ENCODE data around the gene COL27A1. TPM values are rescaled to one million over a fixed set of nuclear protein-coding genes. Genes with fewer than 3 reads are reported as not detected.

Gene COL27A1
- total RNA-seq, 2 experiments from 2014 or later = 8.4 to 9.7 TPM

- Mint-ChIP-seq H3K4me1 (ENCODE audit: low read depth) (peaks cover 22% of the 10 kb centered on the region), H3K27me3 (peaks cover 23% of the 10 kb centered on the region), H3K9me3 (no peaks in the 10 kb centered on the region), H3K4me3 (no peak overlapping the region), H3K36me3 (ENCODE audit: low read depth) (no peaks in the 10 kb centered on the region), H3K27ac (no peak overlapping the region)
- no peak for ATAC-seq
- no peak for DNase-seq
- ChIA-PET POLR2A (no interaction called here), CTCF (interaction anchor here (0.9 to 7.3 kb wide), 3 partner anchors 50 to 133 kb away, joined by 4 to 65 read pairs (median 7); no protein-coding TSS in a partner anchor)
- TF ChIP-seq CTCF (IDR thresholded peaks at IDR 0.05) = no peak
- intact Hi-C loops (cut with micrococcal nuclease) = loop anchor here (5.0 kb wide), 1 partner anchor 134 kb away; no protein-coding TSS in a partner anchor
Observed at GRCh38 chr9:114158482-114159130, 3.3 kb downstream of the COL27A1 start.

DNA sequence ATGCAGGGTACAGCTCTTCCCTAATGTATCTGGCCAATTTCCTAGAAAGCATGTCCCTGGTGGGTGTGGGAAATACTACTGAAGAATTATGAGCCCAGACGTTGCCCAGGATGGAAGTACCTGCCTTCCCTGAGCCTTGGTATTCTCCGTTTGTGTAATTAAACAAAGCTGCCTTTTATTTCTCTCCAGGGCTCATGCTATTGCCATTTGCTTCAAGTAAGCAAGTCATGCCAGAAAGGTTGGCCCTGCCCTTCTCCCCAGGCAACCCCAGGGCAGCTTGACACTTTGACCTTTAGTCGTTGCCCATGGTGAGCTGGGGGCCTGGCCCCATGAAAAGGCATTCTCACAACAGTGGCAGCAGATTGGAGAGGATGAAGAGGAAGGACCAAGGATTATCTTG is 4.4 kb downstream of the COL27A1 start:
- TF ChIP-seq CTCF (IDR thresholded peaks at IDR 0.05) = no peak
- H3K27me3 Mint-ChIP-seq = peaks cover 19% of the 10 kb centered on the region
- intact Hi-C loops (cut with micrococcal nuclease) = loop anchor here (5.0 kb wide), 1 partner anchor 133 kb away; no protein-coding TSS in a partner anchor
- H3K9me3 Mint-ChIP-seq = no peaks in the 10 kb centered on the region
- POLR2A ChIA-PET = no interaction called here
- CTCF ChIA-PET = interaction anchor here (2.0 to 7.3 kb wide), 2 partner anchors 132 to 494 kb away, joined by 4 to 65 read pairs; no protein-coding TSS in a partner anchor
- no peak overlapping the region for H3K4me3 Mint-ChIP-seq
- no peak overlapping the region for H3K27ac Mint-ChIP-seq
- no peak for DNase-seq
- H3K4me1 Mint-ChIP-seq (ENCODE audit: low read depth) = peaks cover 21% of the 10 kb centered on the region
- H3K36me3 Mint-ChIP-seq (ENCODE audit: low read depth) = no peaks in the 10 kb centered on the region
- ATAC-seq = no peak

DNA sequence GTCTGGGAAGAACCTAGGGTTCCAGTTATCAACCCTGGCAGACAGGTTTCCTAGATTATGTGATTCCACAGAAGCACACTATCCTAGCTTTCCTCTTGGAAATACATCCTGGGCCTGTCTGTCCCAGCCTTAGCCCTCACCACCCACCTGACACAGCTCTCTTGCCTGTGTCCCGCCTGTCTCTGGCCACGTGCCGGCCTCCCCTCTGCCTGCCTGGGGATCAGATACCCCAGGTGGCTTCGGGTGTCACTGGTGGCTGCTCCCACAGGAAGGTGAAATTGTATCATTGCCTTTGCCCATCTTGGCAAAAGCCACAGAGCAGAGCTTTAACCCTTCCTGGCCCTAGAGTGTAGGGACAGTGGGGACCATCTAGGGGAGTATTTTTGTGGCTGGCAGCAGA is 6.2 kb downstream of the COL27A1 start:
- no peak for DNase-seq
- no peak for ATAC-seq
- intact Hi-C loops (cut with micrococcal nuclease) = no loop called here
- H3K4me3 Mint-ChIP-seq = no peak overlapping the region
- no peaks in the 10 kb centered on the region for H3K9me3 Mint-ChIP-seq
- H3K36me3 Mint-ChIP-seq (ENCODE audit: low read depth) = no peaks in the 10 kb centered on the region
- no peak overlapping the region for H3K27ac Mint-ChIP-seq
- CTCF ChIA-PET = interaction anchor here (1.6 to 1.7 kb wide), 2 partner anchors 9 to 130 kb away, joined by 3 to 6 read pairs; no protein-coding TSS in a partner anchor
- H3K27me3 Mint-ChIP-seq = peaks cover 10% of the 10 kb centered on the region
- TF ChIP-seq CTCF (IDR thresholded peaks at IDR 0.05) = no peak
- H3K4me1 Mint-ChIP-seq (ENCODE audit: low read depth) = peaks cover 12% of the 10 kb centered on the region
- POLR2A ChIA-PET = no interaction called here

DNA sequence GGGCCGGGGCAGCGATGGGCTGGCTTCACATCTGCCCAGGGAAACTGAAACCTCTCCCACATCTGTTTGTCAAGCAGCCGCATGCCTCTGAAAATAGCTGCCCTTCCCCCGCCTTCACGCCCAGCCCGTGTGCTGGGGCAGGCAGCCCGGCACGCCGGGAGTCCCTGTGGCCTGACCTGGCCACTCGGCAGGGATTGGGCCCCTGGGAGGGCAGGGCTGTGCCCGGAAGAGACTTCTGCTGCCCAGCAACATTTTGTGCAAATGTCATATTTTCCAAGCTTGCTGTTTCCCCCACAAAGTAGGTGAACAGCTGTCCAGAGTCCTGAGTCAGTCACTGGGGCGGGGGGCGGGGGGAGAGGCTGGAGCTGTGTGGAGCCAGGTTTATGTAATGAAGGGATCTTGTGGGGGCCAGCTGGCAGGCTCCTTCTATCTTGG is 8.2 kb downstream of the COL27A1 start:
- CTCF ChIA-PET = interaction anchor here (1.2 kb wide), 1 partner anchor 81 kb away, joined by 4 read pairs; no protein-coding TSS in a partner anchor
- ATAC-seq (peak; percentile 37), DNase-seq (no peak)
- H3K4me3 Mint-ChIP-seq = no peak overlapping the region
- no peak for TF ChIP-seq CTCF (IDR thresholded peaks at IDR 0.05)
- H3K27ac Mint-ChIP-seq = no peak overlapping the region
- POLR2A ChIA-PET = no interaction called here
- no peaks in the 10 kb centered on the region for H3K36me3 Mint-ChIP-seq (ENCODE audit: low read depth)
- peaks cover 5% of the 10 kb centered on the region for H3K27me3 Mint-ChIP-seq
- no peaks in the 10 kb centered on the region for H3K9me3 Mint-ChIP-seq
- peaks cover 7% of the 10 kb centered on the region for H3K4me1 Mint-ChIP-seq (ENCODE audit: low read depth)
- intact Hi-C loops (cut with micrococcal nuclease) = no loop called here

DNA sequence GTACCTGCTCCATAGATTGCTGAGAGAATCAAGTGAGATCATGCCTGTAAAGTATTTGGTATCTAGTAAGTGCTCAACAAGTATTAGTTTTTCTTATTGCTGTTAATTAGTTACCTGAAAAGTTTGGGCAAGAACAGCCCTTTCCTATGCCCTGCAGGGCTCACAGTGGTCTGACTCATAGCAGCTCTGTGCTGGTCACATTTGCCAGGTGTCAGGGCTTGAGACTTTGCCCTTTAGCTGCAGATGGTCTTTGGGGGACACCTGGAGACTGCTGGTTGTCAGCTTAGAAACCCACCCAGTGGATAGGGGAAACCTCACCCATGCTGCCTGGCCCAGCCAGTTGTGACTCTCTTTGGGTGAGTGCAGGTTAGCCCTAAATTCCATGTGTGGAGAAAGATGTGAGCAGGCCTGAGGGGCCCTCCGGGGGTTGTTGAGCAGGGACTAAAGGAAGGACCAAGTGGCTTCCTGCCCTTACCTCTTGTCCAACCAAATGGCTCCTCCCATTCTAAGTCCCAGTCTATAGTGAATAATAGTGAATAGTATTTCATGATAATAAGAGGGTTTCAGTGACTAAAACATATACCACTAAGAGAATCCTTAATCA is 9.0 kb downstream of the COL27A1 start:
- DNase-seq (no peak), ATAC-seq (peak; percentile 27)
- intact Hi-C loops (cut with micrococcal nuclease) = no loop called here
- Mint-ChIP-seq H3K36me3 (ENCODE audit: low read depth) (no peaks in the 10 kb centered on the region), H3K27me3 (peaks cover 5% of the 10 kb centered on the region), H3K27ac (no peak overlapping the region), H3K9me3 (no peaks in the 10 kb centered on the region), H3K4me3 (no peak overlapping the region), H3K4me1 (ENCODE audit: low read depth) (peaks cover 7% of the 10 kb centered on the region)
- POLR2A ChIA-PET = interaction anchor here (0.9 kb wide), 1 partner anchor 24 kb away, joined by 4 read pairs; no protein-coding TSS in a partner anchor
- CTCF ChIA-PET = interaction anchor here (1.2 kb wide), 1 partner anchor 82 kb away, joined by 4 read pairs; no protein-coding TSS in a partner anchor
- no peak for TF ChIP-seq CTCF (IDR thresholded peaks at IDR 0.05)
